NCI-H128 (cell line): Measurements from ENCODE around the gene ITIH2.
A peak's percentile ranks its signal among the peaks of the same experiment; 100 is the strongest.
"Not testable (repeated sequence)": the region's sequence is repeated elsewhere in the genome, so short reads cannot be mapped to it uniquely, and the experiment has no call there.

ENCODE experiments used
- DNase-seq: peaks from one replicate; lab custom pipeline; 2025; ENCODE audit not compliant: unreplicated experiment; lab: John Stamatoyannopoulos, UW

ITIH2 gene

GRCh38 chr10:7738536-7739407 lies 35.7 kb downstream of the ITIH2 start:
- DNase-seq, result no peak

GRCh38 chr10:7744307-7744706 lies 41.2 kb downstream of the ITIH2 start:
- no peak for DNase-seq

DNA sequence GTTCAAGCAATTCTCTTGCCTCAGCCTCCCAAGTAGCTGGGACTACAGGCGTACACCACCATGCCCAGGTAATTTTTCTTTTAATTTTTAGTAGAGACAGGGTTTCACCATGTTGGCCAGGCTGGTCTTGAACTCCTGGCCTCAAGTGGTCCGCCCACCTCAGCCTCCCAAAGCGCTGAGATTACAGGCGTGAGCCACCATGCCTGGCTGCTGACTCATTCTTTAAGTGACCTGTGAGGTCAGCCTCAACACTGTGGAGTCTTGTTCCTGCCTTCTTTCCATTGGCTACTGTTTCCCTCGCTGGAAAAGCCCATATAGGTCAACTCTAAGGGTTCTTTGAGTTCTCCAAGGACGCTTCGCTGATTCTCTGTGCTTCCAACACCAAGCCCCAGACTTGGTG lies 45.5 kb downstream of the ITIH2 start:
- DNase-seq, result not testable (repeated sequence)

DNA sequence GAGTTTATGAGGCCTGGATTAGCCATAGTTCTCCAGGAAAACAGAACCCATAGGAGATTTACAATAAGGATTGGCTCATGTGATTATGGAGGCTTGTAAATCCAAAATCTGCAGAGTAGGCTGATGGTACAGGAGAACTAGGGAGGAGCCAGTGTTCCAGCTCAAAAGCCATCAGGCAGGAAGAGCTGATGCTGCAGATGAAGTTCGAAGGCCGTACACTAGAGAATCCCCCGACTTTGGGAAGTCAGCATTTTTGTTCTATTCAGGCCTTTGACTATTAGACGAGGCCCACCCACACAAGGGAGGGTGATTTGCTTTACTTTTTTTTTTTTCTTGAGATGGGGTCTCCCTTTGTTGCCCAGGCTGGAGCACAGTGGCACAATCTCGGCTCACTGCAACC lies 47.1 kb downstream of the ITIH2 start:
- DNase-seq, result no peak

GRCh38 chr10:7752251-7752650 lies 49.1 kb downstream of the ITIH2 start:
- no peak for DNase-seq

DNA sequence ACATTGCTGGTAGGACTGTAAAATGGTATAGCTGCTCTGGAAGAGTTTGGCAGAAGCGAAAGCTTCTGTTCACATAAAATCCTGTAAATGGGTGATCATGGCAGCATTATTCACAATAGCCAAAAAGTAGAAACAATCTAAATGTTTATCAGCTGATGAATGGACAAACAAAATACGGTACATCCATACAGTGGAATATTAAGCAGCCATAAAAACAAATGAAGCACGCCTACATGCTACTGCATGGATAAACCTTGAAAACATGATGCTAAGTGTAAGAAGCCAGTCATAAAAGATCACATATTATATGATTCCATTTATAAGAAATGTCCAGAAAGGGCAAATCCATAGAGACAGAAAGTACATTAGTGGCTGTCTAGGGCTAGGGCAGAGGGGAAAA lies 52.0 kb downstream of the ITIH2 start:
- DNase-seq, result no peak

- no peak for DNase-seq
These were observed 53.4 kb downstream of the ITIH2 start for GRCh38 chr10:7756360-7756992.

DNA sequence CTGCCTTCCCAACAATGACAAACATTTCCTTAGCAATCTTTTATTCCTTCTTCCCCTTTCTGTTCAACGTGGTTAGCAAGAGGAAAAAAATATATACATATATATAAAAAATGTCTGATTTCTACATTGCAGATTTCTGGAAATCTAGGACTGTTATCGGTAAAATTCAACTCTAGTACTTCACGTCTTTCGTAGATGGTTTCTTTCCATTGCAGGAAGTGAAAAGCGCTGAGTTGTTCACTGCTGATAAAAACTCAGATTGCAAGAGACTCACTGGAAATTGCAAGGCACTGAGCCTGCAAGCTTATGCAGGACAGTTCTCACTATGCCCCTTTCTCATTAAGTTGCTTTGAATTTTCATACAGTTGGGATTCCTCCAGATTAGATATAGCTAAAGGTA lies 60.8 kb downstream of the ITIH2 start:
- DNase-seq, result no peak

GRCh38 chr10:7766241-7766640 lies 63.1 kb downstream of the ITIH2 start:
- no peak for DNase-seq

DNA sequence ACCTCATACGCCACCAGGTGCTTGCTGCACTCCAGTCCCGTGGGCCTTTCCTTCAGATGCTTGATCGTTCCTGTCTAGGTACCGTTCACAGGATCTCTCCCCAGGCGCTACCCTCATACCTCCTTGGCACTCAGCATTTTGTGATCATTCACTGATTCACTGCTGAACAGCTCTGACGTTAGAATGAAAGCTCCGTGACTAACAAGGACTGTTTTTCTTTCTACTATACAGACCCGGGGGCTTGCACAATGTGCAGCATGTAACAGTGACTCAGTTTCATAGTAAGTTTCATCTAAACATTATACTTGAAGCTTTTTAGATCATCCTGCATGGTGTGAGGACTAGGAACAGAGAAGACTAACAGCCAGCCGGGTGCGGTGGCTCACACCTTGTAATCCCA lies 64.1 kb downstream of the ITIH2 start:
- no peak for DNase-seq

- DNase-seq, result no peak
These were observed 65.3 kb downstream of the ITIH2 start for GRCh38 chr10:7768417-7768816.

- DNase-seq, result no peak
These were observed 71.0 kb downstream of the ITIH2 start for GRCh38 chr10:7773845-7774801.

DNA sequence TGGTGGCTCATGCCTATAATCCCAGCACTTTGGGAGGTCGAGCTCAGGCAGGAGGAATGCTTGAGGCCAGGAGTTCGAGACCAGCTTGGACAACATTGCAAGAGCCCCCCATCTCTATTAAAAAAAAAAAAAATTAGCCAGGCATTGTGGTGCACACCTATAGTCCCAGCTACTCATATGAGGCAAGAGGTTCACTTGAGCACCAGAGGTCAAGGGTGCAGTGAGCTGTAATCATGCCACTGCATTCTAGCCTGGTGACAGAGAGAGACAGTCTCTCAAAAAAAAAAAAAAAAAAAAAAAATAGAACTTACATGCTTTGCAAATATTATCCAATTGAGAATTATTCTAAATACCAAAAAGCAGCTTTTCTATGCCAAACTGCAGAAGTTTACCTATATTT lies 73.7 kb downstream of the ITIH2 start:
- no peak for DNase-seq

GRCh38 chr10:7782194-7782593 lies 79.1 kb downstream of the ITIH2 start:
- DNase-seq, result not testable (repeated sequence)

DNA sequence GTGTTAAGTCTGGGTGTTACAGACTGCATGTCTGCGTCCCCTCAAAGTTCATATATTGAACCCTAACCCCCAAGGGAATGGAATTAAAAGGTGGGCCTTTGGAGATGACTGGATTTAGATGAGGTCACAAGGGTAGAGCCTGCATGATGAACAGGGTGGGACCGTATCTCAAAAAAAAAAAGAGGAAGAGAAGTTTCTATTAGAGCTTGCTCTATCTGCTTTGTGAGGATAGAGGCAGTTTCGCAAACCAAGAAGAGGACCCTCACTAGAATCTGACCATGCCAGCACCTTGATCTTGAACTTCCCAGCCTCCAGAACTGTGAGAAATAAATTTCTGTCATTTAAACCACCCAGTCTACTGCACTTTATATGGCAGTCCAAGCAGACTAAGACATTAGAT lies 83.3 kb downstream of the ITIH2 start:
- no peak for DNase-seq

DNA sequence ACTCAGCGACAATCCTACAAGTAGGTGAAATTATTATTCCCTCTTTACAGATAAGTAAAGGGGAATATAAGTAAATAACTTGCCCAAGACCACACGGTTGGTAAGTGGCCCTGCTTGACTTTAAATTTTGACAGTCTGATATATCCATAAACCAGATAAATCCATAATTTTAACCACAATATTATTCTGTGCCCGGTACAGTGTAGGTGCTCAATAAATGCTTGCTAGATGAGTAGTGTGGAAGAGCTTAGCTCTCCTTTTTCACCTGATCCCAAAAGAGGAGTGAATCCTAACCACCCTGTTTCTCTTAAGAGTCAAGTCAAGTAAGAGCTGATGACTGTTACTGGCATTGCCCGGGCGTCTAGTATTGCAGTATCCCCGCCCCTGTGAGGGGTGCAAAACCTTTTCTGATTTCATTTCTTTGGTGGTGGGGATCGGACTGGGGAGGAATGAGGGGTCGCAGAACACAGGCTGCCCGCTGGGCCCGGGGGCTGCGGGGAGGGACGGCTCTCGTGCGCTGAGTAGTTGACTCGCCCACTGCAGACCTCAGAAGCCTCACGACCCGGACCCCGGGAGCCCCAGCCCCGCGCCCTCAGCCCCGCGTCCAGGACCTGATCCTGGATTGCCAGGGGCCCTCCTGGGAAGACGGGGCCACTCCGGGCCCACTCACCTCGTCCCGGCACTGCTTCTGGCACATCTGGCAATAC lies 84.2 kb downstream of the ITIH2 start:
- DNase-seq, result no peak

DNA sequence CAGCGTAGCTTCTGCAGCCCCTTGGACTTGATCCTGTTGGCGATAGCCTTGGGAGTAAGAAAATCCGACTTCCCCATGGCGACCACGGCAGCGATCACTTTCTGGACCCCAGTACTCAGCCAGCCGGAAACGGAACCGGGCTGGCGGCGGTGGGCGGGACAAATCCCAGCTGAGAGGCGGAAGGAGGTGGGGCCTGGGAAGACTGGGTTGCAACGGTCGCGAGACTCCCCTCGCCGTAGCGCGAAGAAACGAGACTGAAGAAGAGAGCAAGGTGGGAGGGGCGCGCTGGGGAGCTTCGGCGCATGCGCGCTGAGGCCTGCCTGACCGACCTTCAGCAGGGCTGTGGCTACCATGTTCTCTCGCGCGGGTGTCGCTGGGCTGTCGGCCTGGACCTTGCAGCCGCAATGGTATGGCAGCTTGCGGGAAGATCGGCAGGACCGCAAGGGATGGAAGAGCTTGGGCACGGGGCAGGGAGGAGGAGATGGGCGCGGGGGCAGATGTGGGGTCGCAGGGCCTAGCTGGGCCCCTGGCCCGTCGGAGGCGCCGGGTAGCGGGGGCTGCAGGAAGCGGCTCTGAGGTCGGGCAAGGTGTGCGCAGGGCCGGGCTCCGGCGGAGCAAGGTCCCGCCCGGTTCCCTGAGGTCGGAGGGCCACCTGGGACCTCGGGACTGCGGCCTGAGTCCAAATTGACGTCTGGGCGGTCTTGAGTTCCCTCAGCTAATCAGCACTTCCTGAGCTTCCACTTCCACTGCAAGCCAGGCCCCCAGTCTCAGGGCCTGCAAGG lies 84.9 kb downstream of the ITIH2 start, which contains the start of the genes ATP5F1C and KIN:
TSS of gene ATP5F1C (plus strand) at position 321 of the 782 bp plus-strand sequence. CDS start at position 352, 31 bp downstream.
TSS of gene KIN (minus strand) at position 137 of the 782 bp plus-strand sequence. CDS start at position 77, 60 bp downstream.
- DNase-seq, result peak; percentile 84

- DNase-seq, result no peak
These were observed 85.6 kb downstream of the ITIH2 start for GRCh38 chr10:7788639-7789286.

DNA sequence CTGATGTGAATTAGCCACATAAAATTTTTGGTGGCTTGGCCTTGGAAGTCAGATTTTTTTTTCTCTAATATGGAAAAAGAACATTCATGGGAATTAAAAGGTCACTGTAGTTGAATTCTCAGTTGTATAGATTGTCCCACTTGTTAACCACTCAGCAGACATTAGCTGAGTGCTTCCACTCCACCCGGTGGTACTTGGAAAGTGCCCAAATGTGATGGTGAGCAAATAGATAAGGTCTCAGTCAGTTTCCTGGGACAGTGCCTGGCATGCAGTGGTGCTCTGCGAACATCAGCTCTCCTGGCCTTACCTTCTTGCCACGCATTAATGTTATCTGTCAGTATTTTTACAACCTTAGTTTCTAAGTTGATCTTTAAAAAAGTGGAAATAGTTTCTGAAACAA lies 86.3 kb downstream of the ITIH2 start:
- DNase-seq, result no peak
